Breast epithelium (tissue), 3 donors: ENCODE results near the gene CSMD2.

Source experiments
- POLR2A ChIP-seq: fragments of 450-650 bp; IDR thresholded peaks from one replicate; pipeline ENCODE4 v1.6.1; 2016; ENCODE audit warnings: antibody characterized with exemption, mild to moderate bottlenecking, moderate library complexity
- TF ChIP-seq, protein P1 (sequence below), 3 donors: fragments of 450-650 bp; IDR thresholded peaks; one replicate each; pipeline ENCODE4 v1.5.1; 2016 to 2017; ENCODE audit warnings: antibody characterized with exemption in 3 of 3, mild to moderate bottlenecking in 3 of 3, moderate library complexity in 3 of 3

DNA sequence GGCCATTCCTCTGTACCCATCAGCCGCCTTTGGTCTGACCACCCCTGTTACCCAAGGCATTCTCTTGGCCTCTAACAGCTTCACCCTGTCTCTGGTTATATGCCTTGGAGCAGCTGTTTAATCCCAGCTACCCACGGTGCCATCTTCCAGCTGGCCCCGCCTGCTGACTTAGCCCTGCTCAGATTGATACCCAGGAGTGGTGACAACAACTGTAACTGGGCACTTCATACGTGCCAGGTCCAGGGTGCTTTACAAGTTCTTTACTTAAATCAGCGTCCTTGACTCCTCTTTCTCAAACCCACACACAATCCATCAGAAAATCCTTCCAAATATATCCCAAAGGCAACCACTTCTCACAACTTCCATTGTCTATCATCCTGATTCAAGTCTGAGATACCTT lies 338.3 kb downstream of the CSMD2 start:
- TF ChIP-seq, protein P1, sequence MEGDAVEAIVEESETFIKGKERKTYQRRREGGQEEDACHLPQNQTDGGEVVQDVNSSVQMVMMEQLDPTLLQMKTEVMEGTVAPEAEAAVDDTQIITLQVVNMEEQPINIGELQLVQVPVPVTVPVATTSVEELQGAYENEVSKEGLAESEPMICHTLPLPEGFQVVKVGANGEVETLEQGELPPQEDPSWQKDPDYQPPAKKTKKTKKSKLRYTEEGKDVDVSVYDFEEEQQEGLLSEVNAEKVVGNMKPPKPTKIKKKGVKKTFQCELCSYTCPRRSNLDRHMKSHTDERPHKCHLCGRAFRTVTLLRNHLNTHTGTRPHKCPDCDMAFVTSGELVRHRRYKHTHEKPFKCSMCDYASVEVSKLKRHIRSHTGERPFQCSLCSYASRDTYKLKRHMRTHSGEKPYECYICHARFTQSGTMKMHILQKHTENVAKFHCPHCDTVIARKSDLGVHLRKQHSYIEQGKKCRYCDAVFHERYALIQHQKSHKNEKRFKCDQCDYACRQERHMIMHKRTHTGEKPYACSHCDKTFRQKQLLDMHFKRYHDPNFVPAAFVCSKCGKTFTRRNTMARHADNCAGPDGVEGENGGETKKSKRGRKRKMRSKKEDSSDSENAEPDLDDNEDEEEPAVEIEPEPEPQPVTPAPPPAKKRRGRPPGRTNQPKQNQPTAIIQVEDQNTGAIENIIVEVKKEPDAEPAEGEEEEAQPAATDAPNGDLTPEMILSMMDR (IDR thresholded peaks at IDR 0.05) = no peak
- no peak for TF ChIP-seq POLR2A
